HL-60 (cell line): ENCODE results near the gene NDUFS7.

Experiments used
- DNase-seq, 2 experiments: peaks; one replicate each; pipeline ENCODE4 v3.0.0-alpha.2; 2010 to 2020; ENCODE audit warnings: low read depth in 1 of 2, low spot score in 1 of 2
- H3K27ac ChIP-seq: fragments of 250-450 bp; sonication (Bioruptor Pico); replicated peaks from 2 replicates; pipeline ENCODE4 v1.5.1; 2020; ENCODE audit warnings: mild to moderate bottlenecking, moderate library complexity
- H3K27me3 ChIP-seq: fragments of 250-450 bp; sonication (Bioruptor Pico); 2 replicates; pipeline ENCODE4 v1.5.1; 2021; ENCODE audit warnings: mild to moderate bottlenecking, moderate library complexity; ENCODE audit not compliant: insufficient read depth, poor library complexity, severe bottlenecking
- H3K4me3 ChIP-seq: replicated peaks from 2 replicates; pipeline ENCODE4 v1.5.1; 2011; ENCODE audit warnings: mild to moderate bottlenecking, control low read depth, low read length; ENCODE audit not compliant: insufficient read depth
- CTCF ChIP-seq: IDR thresholded peaks from one replicate; pipeline ENCODE4 v1.5.1; 2011; ENCODE audit warnings: low read length, control low read depth, inconsistent platforms; ENCODE audit not compliant: insufficient read depth
- GABPA ChIP-seq: IDR thresholded peaks from 2 replicates; pipeline ENCODE4 v1.6.1; 2012; ENCODE audit warnings: low read depth
- POLR2AphosphoS5 ChIP-seq: IDR thresholded peaks from 2 replicates; pipeline ENCODE4 v1.6.1; 2012; ENCODE audit warnings: low read depth
- SPI1 ChIP-seq: IDR thresholded peaks from 2 replicates; pipeline ENCODE4 v1.6.1; 2012; ENCODE audit warnings: low read depth, mild to moderate bottlenecking, borderline replicate concordance
- TF ChIP-seq, protein P1 (sequence below): IDR thresholded peaks from 2 replicates; pipeline ENCODE4 v1.6.1; 2012; ENCODE audit warnings: low read depth; ENCODE audit not compliant: insufficient replicate concordance

Gene NDUFS7

DNA sequence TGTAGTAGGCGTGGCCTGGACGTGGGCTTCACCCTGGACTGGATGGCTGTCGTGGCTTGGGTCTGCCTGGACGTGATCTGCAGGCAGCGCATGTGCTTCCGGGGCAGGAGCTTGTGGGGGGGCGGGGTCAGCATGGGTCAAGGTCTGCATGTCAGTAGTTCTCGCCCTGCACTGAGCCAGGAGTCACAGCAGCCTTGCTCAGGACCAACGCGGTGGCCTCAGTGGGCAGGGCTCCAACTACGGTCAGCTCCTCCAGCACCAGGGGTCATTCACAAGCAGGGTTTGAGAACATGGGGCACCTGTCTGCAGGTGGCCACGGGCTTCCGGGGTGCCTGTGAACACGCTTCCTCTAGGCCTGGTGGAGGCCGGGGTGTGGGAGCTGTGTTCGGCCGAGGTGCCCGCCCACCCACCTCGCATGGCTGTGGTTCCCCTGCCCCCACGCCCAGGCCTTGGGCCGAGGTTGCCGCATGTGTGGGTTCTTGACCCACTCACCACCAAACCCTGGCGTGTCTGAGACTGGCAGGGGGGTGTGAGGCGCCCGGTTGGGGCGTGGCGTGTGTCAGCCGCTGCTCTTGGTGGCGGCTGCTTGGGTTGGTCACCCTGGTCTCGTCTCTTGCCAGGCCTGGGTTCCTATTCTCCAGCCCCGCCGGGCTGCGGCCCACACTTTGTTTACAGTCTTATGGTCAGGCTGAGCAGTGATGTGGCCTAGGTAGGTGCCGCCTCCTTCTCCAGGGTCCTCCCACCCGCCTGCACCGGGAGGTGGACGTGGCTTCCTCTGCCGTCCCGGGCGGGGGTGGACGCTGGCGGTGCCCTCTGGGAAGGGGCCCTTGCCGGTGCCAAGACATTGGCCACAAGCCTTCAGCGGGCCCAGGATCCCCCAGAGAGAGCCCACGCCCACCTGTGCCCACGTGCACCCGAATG lies 49.7 kb downstream of the NDUFS7 start:
- no peak overlapping the region for H3K4me3 ChIP-seq
- DNase-seq = no peak
- no peaks in the 10 kb centered on the region for H3K27me3 ChIP-seq
- peak; percentile 15; the same call in 1 of the 2 replicates for TF ChIP-seq POLR2AphosphoS5
- no peak for TF ChIP-seq SPI1
- H3K27ac ChIP-seq = no peak overlapping the region

- Histone ChIP-seq H3K27ac (no peak overlapping the region), H3K27me3 (no peaks in the 10 kb centered on the region), H3K4me3 (no peak overlapping the region)
- TF ChIP-seq, protein P1, sequence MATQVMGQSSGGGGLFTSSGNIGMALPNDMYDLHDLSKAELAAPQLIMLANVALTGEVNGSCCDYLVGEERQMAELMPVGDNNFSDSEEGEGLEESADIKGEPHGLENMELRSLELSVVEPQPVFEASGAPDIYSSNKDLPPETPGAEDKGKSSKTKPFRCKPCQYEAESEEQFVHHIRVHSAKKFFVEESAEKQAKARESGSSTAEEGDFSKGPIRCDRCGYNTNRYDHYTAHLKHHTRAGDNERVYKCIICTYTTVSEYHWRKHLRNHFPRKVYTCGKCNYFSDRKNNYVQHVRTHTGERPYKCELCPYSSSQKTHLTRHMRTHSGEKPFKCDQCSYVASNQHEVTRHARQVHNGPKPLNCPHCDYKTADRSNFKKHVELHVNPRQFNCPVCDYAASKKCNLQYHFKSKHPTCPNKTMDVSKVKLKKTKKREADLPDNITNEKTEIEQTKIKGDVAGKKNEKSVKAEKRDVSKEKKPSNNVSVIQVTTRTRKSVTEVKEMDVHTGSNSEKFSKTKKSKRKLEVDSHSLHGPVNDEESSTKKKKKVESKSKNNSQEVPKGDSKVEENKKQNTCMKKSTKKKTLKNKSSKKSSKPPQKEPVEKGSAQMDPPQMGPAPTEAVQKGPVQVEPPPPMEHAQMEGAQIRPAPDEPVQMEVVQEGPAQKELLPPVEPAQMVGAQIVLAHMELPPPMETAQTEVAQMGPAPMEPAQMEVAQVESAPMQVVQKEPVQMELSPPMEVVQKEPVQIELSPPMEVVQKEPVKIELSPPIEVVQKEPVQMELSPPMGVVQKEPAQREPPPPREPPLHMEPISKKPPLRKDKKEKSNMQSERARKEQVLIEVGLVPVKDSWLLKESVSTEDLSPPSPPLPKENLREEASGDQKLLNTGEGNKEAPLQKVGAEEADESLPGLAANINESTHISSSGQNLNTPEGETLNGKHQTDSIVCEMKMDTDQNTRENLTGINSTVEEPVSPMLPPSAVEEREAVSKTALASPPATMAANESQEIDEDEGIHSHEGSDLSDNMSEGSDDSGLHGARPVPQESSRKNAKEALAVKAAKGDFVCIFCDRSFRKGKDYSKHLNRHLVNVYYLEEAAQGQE = no peak
- TF ChIP-seq GABPA (no peak), POLR2AphosphoS5 (no peak), CTCF (no peak), SPI1 (no peak)
- DNase-seq = no peak
Measured at GRCh38 chr19:1434040-1434366, 50.3 kb downstream of the NDUFS7 start.

DNA sequence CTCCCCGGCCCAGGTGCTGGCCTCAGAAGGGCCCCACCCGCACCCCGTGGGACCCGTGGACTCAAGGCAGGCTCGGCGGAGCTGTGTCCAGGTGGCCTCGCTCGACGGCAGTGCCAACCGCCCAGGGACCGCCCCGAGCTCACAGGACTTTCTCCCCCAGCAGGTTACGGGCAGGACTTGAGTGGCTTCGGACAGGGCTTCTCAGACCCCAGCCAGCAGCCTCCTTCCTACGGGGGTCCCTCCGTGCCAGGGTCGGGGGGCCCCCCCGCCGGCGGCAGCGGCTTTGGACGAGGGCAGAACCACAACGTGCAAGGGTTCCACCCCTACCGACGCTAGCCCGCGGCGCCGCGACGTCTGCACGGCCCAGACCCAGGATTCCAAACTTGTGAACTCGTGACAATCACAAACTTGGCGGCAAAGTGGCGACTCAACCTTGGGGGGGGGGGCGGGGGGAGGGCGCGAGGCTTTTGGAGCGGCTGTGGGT lies 50.9 kb downstream of the NDUFS7 start:
- no peak overlapping the region for H3K27ac ChIP-seq
- no peaks in the 10 kb centered on the region for H3K27me3 ChIP-seq
- H3K4me3 ChIP-seq = no peak overlapping the region
- no peak for DNase-seq
- TF ChIP-seq CTCF (no peak), GABPA (no peak), POLR2AphosphoS5 (no peak), SPI1 (no peak)
- TF ChIP-seq, protein P1 = no peak

GRCh38 chr19:1435378-1435989 lies 51.8 kb downstream of the NDUFS7 start:
- Histone ChIP-seq H3K4me3 (no peak overlapping the region), H3K27me3 (no peaks in the 10 kb centered on the region), H3K27ac (no peak overlapping the region)
- DNase-seq = no peak
- no peak for TF ChIP-seq GABPA
- TF ChIP-seq SPI1 = no peak
- no peak for TF ChIP-seq CTCF
- TF ChIP-seq, protein P1 = no peak
- TF ChIP-seq POLR2AphosphoS5 = peak; percentile 48; the same call in 1 of the 2 replicates
